GM18508 (cell line): Measurements from ENCODE around the gene DHRS4.
"Not testable (repeated sequence)": the region's sequence is repeated elsewhere in the genome, so short reads cannot be mapped to it uniquely, and the experiment has no call there.

Experiments used
- ATAC-seq: cut with Tn5 transposase; IDR thresholded peaks from one replicate; pipeline ENCODE4 v1.9.1; 2021; ENCODE audit warnings: moderate number of reproducible peaks; ENCODE audit not compliant: insufficient read depth, unreplicated experiment

Gene DHRS4

DNA sequence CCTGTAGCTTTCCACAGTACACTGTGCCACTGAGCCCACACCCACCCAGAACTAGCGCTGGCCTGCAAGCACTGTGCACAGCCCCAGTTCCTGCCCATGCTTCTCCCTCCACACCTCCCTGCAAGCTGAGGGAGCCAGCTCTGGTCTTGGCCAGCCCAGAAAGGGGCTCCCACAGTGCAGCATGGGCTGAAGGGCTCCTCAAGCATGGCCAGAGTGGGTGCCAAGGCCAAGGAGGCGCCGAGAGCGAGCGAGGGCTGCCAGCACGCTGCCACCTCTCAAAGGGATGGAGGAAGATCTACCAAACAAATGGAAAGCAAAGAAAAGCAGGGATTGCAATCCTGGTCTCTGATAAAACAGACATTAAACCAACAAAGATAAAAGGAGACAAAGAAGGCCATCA is 62.2 kb downstream of the DHRS4 start:
- not testable (repeated sequence) for ATAC-seq
